ENCODE measurements around the gene GRK5.

The GRK5 gene

GRCh38 chr10:119281581-119282071 is 74.3 kb downstream of the GRK5 start:
- peak; percentile 28 for DNase-seq (ENCODE audit: low read depth)
- TF ChIP-seq CTCF (IDR thresholded peaks at IDR 0.05; ENCODE audit: low read length, missing control alignments), result no peak
- H3K4me3 ChIP-seq (replicated peaks; ENCODE audit: low read depth, low read length), result no peak overlapping the region

- no peak for TF ChIP-seq CTCF (IDR thresholded peaks at IDR 0.05; ENCODE audit: low read length, missing control alignments)
- H3K4me3 ChIP-seq (replicated peaks; ENCODE audit: low read depth, low read length), result no peak overlapping the region
- DNase-seq (ENCODE audit: low read depth), result no peak
Observed at GRCh38 chr10:119282446-119282845, 75.1 kb downstream of the GRK5 start.

GRCh38 chr10:119283387-119283786 is 76.0 kb downstream of the GRK5 start:
- TF ChIP-seq CTCF (IDR thresholded peaks at IDR 0.05; ENCODE audit: low read length, missing control alignments), result no peak
- no peak for DNase-seq (ENCODE audit: low read depth)
- H3K4me3 ChIP-seq (replicated peaks; ENCODE audit: low read depth, low read length), result no peak overlapping the region

GRCh38 chr10:119283818-119284217 is 76.4 kb downstream of the GRK5 start:
- no peak for TF ChIP-seq CTCF (IDR thresholded peaks at IDR 0.05; ENCODE audit: low read length, missing control alignments)
- H3K4me3 ChIP-seq (replicated peaks; ENCODE audit: low read depth, low read length), result no peak overlapping the region
- DNase-seq (ENCODE audit: low read depth), result no peak

- H3K4me3 ChIP-seq (replicated peaks; ENCODE audit: low read depth, low read length), result no peak overlapping the region
- DNase-seq (ENCODE audit: low read depth), result no peak
- TF ChIP-seq CTCF (IDR thresholded peaks at IDR 0.05; ENCODE audit: low read length, missing control alignments), result no peak
Observed at GRCh38 chr10:119284679-119285096, 77.3 kb downstream of the GRK5 start.

GRCh38 chr10:119285495-119286267 is 78.3 kb downstream of the GRK5 start:
- DNase-seq (ENCODE audit: low read depth), result no peak
- H3K4me3 ChIP-seq (replicated peaks; ENCODE audit: low read depth, low read length), result no peak overlapping the region
- no peak for TF ChIP-seq CTCF (IDR thresholded peaks at IDR 0.05; ENCODE audit: low read length, missing control alignments)

- no peak for DNase-seq (ENCODE audit: low read depth)
- TF ChIP-seq CTCF (IDR thresholded peaks at IDR 0.05; ENCODE audit: low read length, missing control alignments), result no peak
- H3K4me3 ChIP-seq (replicated peaks; ENCODE audit: low read depth, low read length), result no peak overlapping the region
Observed at GRCh38 chr10:119286516-119286915, 79.1 kb downstream of the GRK5 start.

All from fibroblast of pulmonary artery (primary cell).